B cell (primary cell): ENCODE measurements around the gene CCDC117. TPM values are rescaled to one million over a fixed set of nuclear protein-coding genes. Genes with fewer than 3 reads are reported as not detected.

Source experiments
- ATAC-seq: fragments of 200-7000 bp; cut with Tn5 transposase; one replicate; pipeline ENCODE4 v1.10.0; 2021; ENCODE audit warnings: low read depth, mild to moderate bottlenecking, moderate number of reproducible peaks, moderate library complexity
- CTCF ChIA-PET: fragments of 350-600 bp; sonication (Branson Sonifier 250); formaldehyde crosslinking; loops from one replicate; lab custom pipeline; 2021; ENCODE audit warnings: antibody characterized with exemption, inconsistent platforms; lab: Charles Lee
- POLR2A ChIA-PET: fragments of 350-600 bp; sonication (Branson Sonifier 250); formaldehyde crosslinking; loops from one replicate; lab custom pipeline; 2021; ENCODE audit warnings: antibody characterized with exemption; lab: Charles Lee
- DNase-seq: peaks from one replicate; pipeline ENCODE4 v3.0.0; 2013
- H2AFZ ChIP-seq: 2 replicates; pipeline ENCODE4 v1.6.1; 2012; ENCODE audit warnings: mild to moderate bottlenecking, low read depth, low read length; ENCODE audit not compliant: insufficient read depth, poor library complexity, severe bottlenecking
- H3K27ac ChIP-seq, 2 donors: 1 replicate in 1 of 2; 2 replicates in 1 of 2; pipeline ENCODE4 v1.5.1; 2012 to 2013; ENCODE audit warnings: low read length in 2 of 2, mild to moderate bottlenecking in 2 of 2, moderate library complexity in 1 of 2
- H3K27me3 ChIP-seq, 4 experiments: fragments of 200-600 bp in 1 of 4; sonication (generic) in 1 of 4; replicated peaks in 1 of 4; 1 replicate in 2 of 4; 2 replicates in 2 of 4; pipeline versions ENCODE4 v1.6.1 to v1.7.0; 2013 to 2016; ENCODE audit warnings: low read length in 3 of 4, mild to moderate bottlenecking in 2 of 4, mixed read lengths in 1 of 4, moderate library complexity in 1 of 4; ENCODE audit not compliant: insufficient read depth in 4 of 4, control insufficient read depth in 3 of 4; ENCODE audit errors: control extremely low read depth in 1 of 4
- H3K36me3 ChIP-seq, 2 experiments: replicated peaks in 1 of 2; 1 replicate in 1 of 2; 2 replicates in 1 of 2; pipeline versions ENCODE4 v1.6.1 to v1.7.1; 2013; ENCODE audit warnings: low read length in 1 of 2; ENCODE audit not compliant: insufficient read depth in 2 of 2, control insufficient read depth in 1 of 2; ENCODE audit errors: control extremely low read depth in 1 of 2, extremely low read depth in 1 of 2
- H3K4me1 ChIP-seq, 2 donors: fragments of 200-600 bp in 1 of 2; sonication (generic) in 1 of 2; 1 replicate in 1 of 2; 2 replicates in 1 of 2; pipeline versions ENCODE4 v1.5.1 to v1.6.1; 2013 to 2017; ENCODE audit warnings: low read length in 2 of 2; ENCODE audit not compliant: control insufficient read depth in 2 of 2, insufficient read depth in 2 of 2
- H3K4me2 ChIP-seq: replicated peaks from 2 replicates; pipeline ENCODE3; 2012; ENCODE audit warnings: mild to moderate bottlenecking, low read depth, low read length; ENCODE audit not compliant: poor library complexity, severe bottlenecking
- H3K4me3 ChIP-seq, 5 experiments: fragments of 200-600 bp in 1 of 5; sonication (generic) in 1 of 5; 1 replicate in 3 of 5; 2 replicates in 2 of 5; pipeline versions ENCODE4 v1.5.1 to v1.7.0; 2011 to 2016; ENCODE audit warnings: low read length in 4 of 5, mild to moderate bottlenecking in 4 of 5, low read depth in 2 of 5, control low read depth in 1 of 5, moderate library complexity in 1 of 5; ENCODE audit not compliant: insufficient read depth in 1 of 5; ENCODE audit errors: control extremely low read depth in 1 of 5, extremely low read depth in 1 of 5
- H3K79me2 ChIP-seq: fragments of 200-600 bp; sonication (generic); one replicate; pipeline ENCODE4 v1.6.0; 2016; ENCODE audit warnings: low read length; ENCODE audit not compliant: control insufficient read depth, insufficient read depth
- H3K9ac ChIP-seq: fragments of 200-600 bp; sonication (generic); 2 replicates; pipeline ENCODE4 v1.6.1; 2017; ENCODE audit warnings: mild to moderate bottlenecking, low read length, moderate library complexity
- H3K9me3 ChIP-seq, 3 donors: one replicate each; pipeline versions ENCODE4 v1.6.1 to v1.7.1; 2013; ENCODE audit warnings: low read length in 2 of 3; ENCODE audit not compliant: control insufficient read depth in 2 of 3, insufficient read depth in 1 of 3; ENCODE audit errors: control extremely low read depth in 1 of 3
- H4K20me1 ChIP-seq: 2 replicates; pipeline ENCODE4 v1.6.0; 2012; ENCODE audit warnings: mild to moderate bottlenecking, low read length; ENCODE audit not compliant: insufficient read depth, control insufficient read depth, poor library complexity, severe bottlenecking
- H3K27ac Mint-ChIP-seq: one replicate; pipeline ENCODE4 v1.8.0; 2021; ENCODE audit warnings: mixed read lengths
- H3K27me3 Mint-ChIP-seq: one replicate; pipeline ENCODE4 v1.8.0; 2021; ENCODE audit warnings: mixed read lengths
- H3K4me1 Mint-ChIP-seq: one replicate; pipeline ENCODE4 v1.8.0; 2021; ENCODE audit warnings: mixed read lengths
- H3K4me3 Mint-ChIP-seq: one replicate; pipeline ENCODE4 v1.8.0; 2021; ENCODE audit warnings: mixed read lengths
- H3K9me3 Mint-ChIP-seq: one replicate; pipeline ENCODE4 v1.8.0; 2022; ENCODE audit warnings: mixed read lengths; ENCODE audit not compliant: insufficient read depth
- CTCF ChIP-seq: fragments of 200-600 bp; IDR thresholded peaks from one replicate; pipeline ENCODE4 v1.8.0; 2022; ENCODE audit warnings: antibody characterized with exemption, mild to moderate bottlenecking
- EZH2 ChIP-seq: IDR thresholded peaks from 2 replicates; pipeline ENCODE4 v1.6.1; 2012; ENCODE audit warnings: borderline replicate concordance, low read depth, mild to moderate bottlenecking, moderate library complexity, low read length; ENCODE audit not compliant: insufficient read depth, poor library complexity, severe bottlenecking
- WGBS: methylation state at CpG from one replicate; pipeline ENCODE4 v1.1.5; 2013; ENCODE audit warnings: missing lambda C conversion rate; ENCODE audit not compliant: insufficient coverage; 5-methylcytosine and 5-hydroxymethylcytosine counted together
- intact Hi-C: fragments of 100-400 bp; cut with micrococcal nuclease; formaldehyde crosslinking; loops from one replicate; pipeline ENCODE4 v1.10.0; 2022
- polyA plus RNA-seq: library from polyadenylated mRNA; depleted of rRNA; stranded (reverse); fragments of >200 nt; gene quantifications from 2 replicates; pipeline ENCODE4 v1.2.3, GENCODE V29; 2012
- small RNA-seq: library from RNA; depleted of rRNA; stranded (forward); fragments of <200 nt; gene quantifications from one replicate; pipeline ENCODE3, GENCODE V24; 2012; ENCODE audit warnings: low replicate concordance, low read depth; ENCODE audit not compliant: insufficient read length
- total RNA-seq, 2 donors: library from RNA; stranded (reverse); fragments of 120-200 nt in 1 of 2; gene quantifications; 1 replicate in 1 of 2; 2 replicates in 1 of 2; pipeline versions ENCODE4 v1.2.3 to v1.2.4, GENCODE V29; 2013 to 2022

Gene CCDC117
- total and polyA plus RNA-seq, 2 donors (not counting 1 experiment from before 2014, with no cell fraction given), result 7.7 to 25.6 TPM

GRCh38 chr22:28837640-28838039 lies 65.1 kb downstream of the CCDC117 start:
- Histone ChIP-seq H2AFZ (no peak overlapping the region), H3K4me1 (no peaks in the 10 kb centered on the region), H3K27ac (no peak overlapping the region), H3K36me3 (no peaks in the 10 kb centered on the region), H3K9me3 (no peaks in the 10 kb centered on the region), H3K9ac (no peak overlapping the region), H3K79me2 (no peaks in the 10 kb centered on the region), H3K4me3 (no peak overlapping the region), H4K20me1 (no peaks in the 10 kb centered on the region), H3K27me3 (no peaks in the 10 kb centered on the region), H3K4me2 (no peak overlapping the region)
- ATAC-seq (no peak), DNase-seq (no peak)
- peaks cover 3% of the 10 kb centered on the region for H3K27me3 Mint-ChIP-seq
- intact Hi-C loops, result no loop called here
- H3K4me1 Mint-ChIP-seq, result no peaks in the 10 kb centered on the region
- POLR2A ChIA-PET, result no interaction called here
- no peaks in the 10 kb centered on the region for H3K9me3 Mint-ChIP-seq
- TF ChIP-seq EZH2, result no peak
- TF ChIP-seq CTCF, result no peak
- CTCF ChIA-PET, result interaction anchor here (1.1 kb wide), 1 partner anchor 237 kb away, joined by 4 read pairs; no protein-coding TSS in a partner anchor
- 64% methylated on average over 5 of the region's 6 CpGs for WGBS
- no peak overlapping the region for H3K27ac Mint-ChIP-seq
- no peak overlapping the region for H3K4me3 Mint-ChIP-seq

Small RNA genes within 50 kb of the gene (small RNA-seq; reads per million reads assigned to genes)
- not detected for gene Z93930.1

Other genes with a start within 250 kb of the CCDC117 start
- 5.2 and 7.3 TPM in 2 replicates for gene TTC28, start 92.9 kb upstream of the CCDC117 start, total RNA-seq
- 1.4 and 4.5 TPM in 2 replicates for gene TTC28, start 92.9 kb upstream of the CCDC117 start, polyA plus RNA-seq
- gene CHEK2, start 30.9 kb upstream of the CCDC117 start, total RNA-seq, result 13.9 and 15.6 TPM in 2 replicates
- 20.8 and 22.6 TPM in 2 replicates for gene CHEK2, start 30.9 kb upstream of the CCDC117 start, polyA plus RNA-seq
- gene HSCB, start 30.7 kb upstream of the CCDC117 start, total RNA-seq, result 17.5 and 18.3 TPM in 2 replicates
- 12.8 and 17.5 TPM in 2 replicates for gene HSCB, start 30.7 kb upstream of the CCDC117 start, polyA plus RNA-seq
- gene XBP1, start 27.9 kb downstream of the CCDC117 start, total RNA-seq, result 16.8 and 18.2 TPM in 2 replicates
- 69.8 and 81.9 TPM in 2 replicates for gene XBP1, start 27.9 kb downstream of the CCDC117 start, polyA plus RNA-seq
- gene ZNRF3, start 110.9 kb downstream of the CCDC117 start, total RNA-seq, result 0.70 and 0.71 TPM in 2 replicates
- gene ZNRF3, start 110.9 kb downstream of the CCDC117 start, polyA plus RNA-seq, result 0.16 and 0.21 TPM in 2 replicates